ENCODE data around the gene BPIFB1. TPM values are rescaled to one million over a fixed set of nuclear protein-coding genes. Genes with fewer than 3 reads are reported as not detected.

Gene BPIFB1
- total RNA-seq, 1 experiment from 2014 or later, result not detected

DNA sequence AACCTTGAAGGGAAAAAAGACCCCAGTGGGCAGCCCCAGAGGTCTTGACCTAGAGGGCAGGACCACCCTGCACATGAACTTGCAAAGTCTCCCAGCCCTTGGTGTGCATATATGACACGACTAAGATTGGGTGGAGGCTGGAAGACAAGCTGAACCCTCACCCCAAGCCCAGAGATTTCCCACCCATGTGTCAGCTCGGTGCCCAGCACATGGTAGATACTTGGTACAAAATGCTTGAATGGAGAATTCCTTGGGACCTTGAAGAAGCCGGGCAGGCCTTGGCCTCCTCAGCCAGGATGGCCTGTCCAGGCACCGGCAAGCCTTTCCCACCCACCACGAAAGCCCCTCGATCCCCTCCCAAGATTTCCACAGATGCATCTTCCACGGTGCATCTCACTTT lies 50.6 kb downstream of the BPIFB1 start:
- no peak for DNase-seq
- H3K9me3 ChIP-seq, result no peaks in the 10 kb centered on the region
- H3K27me3 ChIP-seq, result no peaks in the 10 kb centered on the region
- no peak overlapping the region for H3K4me3 ChIP-seq
- no peaks in the 10 kb centered on the region for H3K36me3 ChIP-seq

DNA sequence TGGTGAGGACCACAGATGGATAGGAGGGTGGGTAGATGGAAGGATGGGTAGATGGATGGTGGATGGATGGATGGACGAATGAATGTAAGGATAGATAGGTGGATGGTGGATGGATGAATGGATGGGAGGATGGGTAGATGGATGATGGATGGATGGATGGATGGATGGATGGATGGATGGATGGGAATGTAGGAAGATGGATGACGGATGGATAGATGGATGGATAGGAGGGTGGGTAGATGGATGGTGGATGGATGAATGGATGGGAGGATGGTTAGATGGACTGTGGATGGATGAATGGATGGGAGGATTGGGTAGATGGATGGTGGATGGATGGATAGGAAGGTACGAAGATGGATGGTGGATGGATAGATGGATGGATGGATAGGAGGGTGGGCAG lies 51.1 kb downstream of the BPIFB1 start:
- no peaks in the 10 kb centered on the region for H3K9me3 ChIP-seq
- H3K36me3 ChIP-seq, result no peaks in the 10 kb centered on the region
- no peak for DNase-seq
- no peaks in the 10 kb centered on the region for H3K27me3 ChIP-seq
- H3K4me3 ChIP-seq, result no peak overlapping the region

DNA sequence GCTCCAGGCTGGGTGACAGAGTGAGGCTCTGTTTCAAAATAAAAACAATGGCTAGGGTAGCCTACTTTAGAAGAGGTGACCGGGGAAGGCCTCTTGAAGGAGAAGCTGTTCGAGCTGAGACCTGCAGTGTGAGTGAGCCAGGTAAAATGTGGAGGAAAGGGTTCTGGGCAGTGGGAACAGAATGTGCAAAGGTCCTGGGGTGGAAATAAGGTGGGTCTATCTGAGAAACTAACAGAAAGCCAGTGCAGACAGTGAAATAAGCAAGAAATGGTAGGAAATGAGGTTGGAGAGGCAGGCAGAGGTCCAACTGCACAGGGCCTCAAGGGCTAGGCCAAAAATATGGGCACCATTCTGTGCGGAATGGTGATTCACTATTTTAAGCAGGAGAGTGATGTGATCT lies 53.4 kb downstream of the BPIFB1 start:
- Histone ChIP-seq H3K9me3 (no peaks in the 10 kb centered on the region), H3K27me3 (no peaks in the 10 kb centered on the region), H3K36me3 (no peaks in the 10 kb centered on the region), H3K4me3 (no peak overlapping the region)
- no peak for DNase-seq

DNA sequence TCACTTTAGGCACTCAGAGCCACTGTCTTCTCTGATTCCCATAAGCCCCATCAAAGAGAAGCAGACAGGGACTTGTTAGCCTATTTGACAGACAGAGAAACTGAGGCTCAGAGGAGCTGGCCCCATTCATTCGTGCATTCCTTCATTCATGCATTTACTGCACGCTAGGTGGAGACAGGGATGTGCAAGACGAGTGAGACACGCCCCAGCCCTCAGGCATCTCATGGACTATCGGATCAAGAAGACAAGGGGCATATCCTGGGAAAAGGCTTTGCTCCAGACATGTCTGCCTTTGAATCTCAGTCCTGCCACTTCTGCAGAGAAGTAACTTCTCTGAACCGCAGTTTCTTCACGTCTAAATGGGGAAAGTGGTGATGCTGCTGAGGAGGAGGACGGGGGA lies 54.1 kb downstream of the BPIFB1 start:
- Histone ChIP-seq H3K9me3 (no peaks in the 10 kb centered on the region), H3K36me3 (no peaks in the 10 kb centered on the region), H3K4me3 (no peak overlapping the region), H3K27me3 (no peaks in the 10 kb centered on the region)
- DNase-seq, result no peak

DNA sequence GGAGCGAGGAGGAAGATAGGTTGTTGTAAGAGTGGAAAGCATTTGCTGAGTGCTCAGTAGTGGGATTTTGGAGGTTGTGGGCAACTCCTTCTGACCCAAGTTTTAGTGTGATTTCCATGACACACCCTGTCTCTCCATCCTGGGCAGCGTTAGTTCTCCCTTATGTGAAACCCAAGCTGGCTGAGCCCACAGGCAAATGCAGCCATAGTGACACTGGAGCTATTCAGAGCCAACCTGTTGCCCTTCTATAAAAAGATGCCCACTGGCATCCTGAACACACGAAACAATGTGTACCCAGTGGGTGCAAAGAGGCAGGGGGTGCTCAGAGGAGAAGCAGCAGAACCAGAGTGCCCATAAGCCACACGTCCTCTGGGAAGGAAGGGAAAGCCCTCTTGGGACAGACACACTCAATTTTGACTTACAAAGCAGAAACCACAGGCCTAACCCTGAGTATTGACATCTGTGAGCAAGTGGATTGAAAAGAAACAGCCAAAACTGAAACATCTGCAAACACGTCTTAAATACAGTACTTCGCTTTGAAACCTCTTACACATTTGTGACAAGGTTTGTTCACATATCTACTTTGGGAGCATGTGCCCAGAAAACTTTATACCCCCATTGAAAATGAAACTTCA lies 54.6 kb downstream of the BPIFB1 start:
- Histone ChIP-seq H3K36me3 (no peaks in the 10 kb centered on the region), H3K27me3 (no peaks in the 10 kb centered on the region), H3K9me3 (no peaks in the 10 kb centered on the region), H3K4me3 (no peak overlapping the region)
- DNase-seq, result no peak

DNA sequence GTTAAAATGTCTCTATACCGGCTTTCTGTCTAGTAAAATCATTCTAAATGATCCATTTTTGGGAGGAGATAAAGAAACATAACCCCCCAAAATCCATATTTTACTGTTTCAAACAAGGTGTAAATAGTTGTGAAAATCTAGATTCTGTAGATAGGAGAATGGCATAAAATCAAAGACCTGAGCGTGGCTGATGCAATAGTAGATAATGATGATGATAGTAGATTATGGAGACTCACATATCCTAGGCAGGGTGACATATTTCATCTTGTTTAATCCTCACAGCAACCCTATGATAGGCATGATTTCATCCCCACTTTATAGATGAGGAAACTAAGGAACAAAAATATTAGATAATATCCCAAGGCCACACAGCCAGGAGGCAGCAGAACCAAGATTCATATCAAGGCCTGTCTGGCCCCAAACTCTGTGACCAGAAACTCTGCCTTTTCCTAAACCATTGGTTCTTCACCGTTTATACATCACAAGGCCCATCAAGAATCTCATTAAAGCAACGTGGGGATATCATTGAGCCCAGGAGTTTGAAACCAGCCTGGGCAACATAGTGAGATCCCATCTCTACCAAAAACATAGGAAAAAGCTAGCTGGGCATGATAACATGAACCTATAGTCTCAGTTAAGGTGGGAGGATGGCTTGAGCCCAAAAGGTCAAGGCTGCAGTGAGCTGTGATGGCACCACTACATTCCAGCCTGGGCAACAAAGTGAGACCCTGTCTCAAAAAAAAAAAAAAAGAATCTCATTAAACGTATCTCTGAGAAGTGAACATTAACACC lies 55.6 kb downstream of the BPIFB1 start:
- Histone ChIP-seq H3K9me3 (no peaks in the 10 kb centered on the region), H3K36me3 (no peaks in the 10 kb centered on the region)

DNA sequence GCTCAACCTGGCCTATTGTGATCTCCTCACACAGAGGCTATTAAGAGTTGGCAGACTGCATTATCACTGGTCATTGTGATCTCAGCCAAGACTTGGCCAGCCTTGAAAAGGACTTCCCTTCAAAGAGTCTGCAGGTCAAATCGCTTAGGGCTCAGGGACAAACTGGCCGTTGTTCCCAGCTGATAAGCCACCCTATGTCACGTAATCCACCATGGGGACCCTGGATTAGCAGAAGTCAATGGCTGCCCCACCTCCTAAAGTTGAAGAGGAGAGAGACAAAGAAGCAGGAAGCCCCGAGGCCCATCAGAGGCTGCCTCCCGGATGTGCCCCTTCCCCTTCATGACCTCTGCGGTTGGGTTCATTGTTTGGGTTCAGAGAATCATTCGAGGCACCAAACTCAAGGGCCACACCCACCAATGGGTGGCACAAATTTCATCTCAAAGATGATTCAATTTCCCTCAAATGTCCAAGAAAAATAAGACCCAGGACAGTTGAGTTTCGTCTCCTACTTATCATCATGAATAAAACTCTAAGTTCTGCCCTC lies 56.6 kb downstream of the BPIFB1 start:
- H3K4me3 ChIP-seq, result no peak overlapping the region

More for the DNA sequence above, 55.6 kb downstream of the BPIFB1 start:
- Histone ChIP-seq H3K27me3 (no peaks in the 10 kb centered on the region), H3K4me3 (no peak overlapping the region)
- DNase-seq, result no peak

DNA sequence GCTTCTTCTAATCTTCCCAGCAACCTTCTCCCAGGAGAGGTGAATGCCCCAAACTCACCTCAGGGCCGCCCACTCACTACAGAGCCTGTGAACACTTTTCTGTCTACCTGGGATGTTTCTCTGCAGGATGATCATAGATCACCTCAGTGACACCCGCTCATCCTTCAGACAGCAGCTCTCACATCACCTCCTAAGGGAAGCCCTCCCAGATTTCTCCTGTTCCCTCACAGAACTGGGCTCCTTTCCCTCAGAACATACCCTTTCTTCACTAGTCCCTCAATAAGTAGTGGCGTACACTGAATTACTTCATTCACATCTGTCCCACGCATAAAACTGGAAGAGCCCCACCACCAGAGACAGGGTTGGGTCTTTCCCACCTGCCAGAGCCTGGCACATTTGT lies 60.5 kb downstream of the BPIFB1 start:
- Histone ChIP-seq H3K4me3 (no peak overlapping the region), H3K36me3 (no peaks in the 10 kb centered on the region), H3K9me3 (no peaks in the 10 kb centered on the region), H3K27me3 (no peaks in the 10 kb centered on the region)
- no peak for DNase-seq

More for the DNA sequence above, 56.6 kb downstream of the BPIFB1 start:
- no peak for DNase-seq
- Histone ChIP-seq H3K36me3 (no peaks in the 10 kb centered on the region), H3K27me3 (no peaks in the 10 kb centered on the region), H3K9me3 (no peaks in the 10 kb centered on the region)

DNA sequence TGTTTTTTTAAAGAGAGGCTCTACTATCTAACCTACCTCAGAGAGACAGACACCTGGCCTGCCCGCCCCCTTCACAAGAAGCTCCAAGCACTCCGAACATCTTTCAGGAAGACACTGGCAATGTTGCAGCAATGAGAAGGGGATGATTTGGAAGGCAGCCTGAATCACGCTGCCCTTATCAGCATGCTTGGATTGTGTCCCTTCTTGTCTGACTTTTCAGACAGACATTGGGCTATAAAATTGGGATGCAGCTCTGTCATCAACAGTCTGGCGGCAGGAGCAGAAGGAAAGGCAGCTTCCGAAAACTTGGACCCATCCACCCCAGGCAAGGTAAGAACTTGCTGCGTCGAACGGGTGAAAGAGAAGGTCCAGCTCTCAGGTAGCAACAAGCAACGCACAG lies 62.3 kb downstream of the BPIFB1 start:
- Histone ChIP-seq H3K36me3 (no peaks in the 10 kb centered on the region), H3K4me3 (no peak overlapping the region), H3K27me3 (no peaks in the 10 kb centered on the region), H3K9me3 (no peaks in the 10 kb centered on the region)
- DNase-seq, result no peak

DNA sequence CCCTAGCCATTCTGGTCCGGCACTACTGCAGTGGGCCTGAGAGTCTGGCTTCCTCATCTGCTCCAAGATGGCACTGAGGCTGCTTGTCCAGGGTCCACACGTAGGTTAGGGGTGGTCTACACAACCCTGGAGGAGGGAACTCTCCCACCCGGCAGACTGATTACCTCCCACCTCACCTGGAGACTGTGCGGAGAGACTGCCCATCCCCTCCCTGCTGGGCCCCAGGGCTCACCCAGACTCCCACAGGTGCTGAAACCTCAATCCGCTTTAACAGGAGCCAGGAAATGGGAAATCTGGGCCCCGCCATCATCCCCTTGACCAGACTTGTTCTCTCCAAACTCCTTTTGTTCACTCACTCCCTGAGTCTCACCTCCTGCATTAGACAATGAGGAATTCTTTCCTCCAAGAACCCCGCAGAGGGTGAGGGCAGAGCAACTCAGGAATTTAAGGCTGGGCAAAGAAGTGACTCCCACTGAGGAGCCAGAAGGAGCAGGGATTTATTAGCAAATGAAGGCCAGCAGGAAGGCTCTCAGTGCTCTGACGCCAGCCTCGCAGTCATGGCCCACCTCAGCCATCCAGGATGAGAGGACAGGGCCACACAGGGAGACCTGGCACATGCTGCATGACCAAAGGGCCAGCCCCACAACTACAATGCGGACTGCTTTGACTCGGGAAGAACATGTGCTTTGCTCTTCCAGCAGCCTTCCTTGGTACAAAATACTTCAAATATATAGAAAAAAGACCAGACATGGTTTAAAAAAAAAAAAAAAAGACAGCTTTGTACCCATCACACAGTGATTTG lies 65.3 kb downstream of the BPIFB1 start:
- no peak overlapping the region for H3K4me3 ChIP-seq
- no peaks in the 10 kb centered on the region for H3K9me3 ChIP-seq
- no peak for DNase-seq
- no peaks in the 10 kb centered on the region for H3K36me3 ChIP-seq
- no peaks in the 10 kb centered on the region for H3K27me3 ChIP-seq

DNA sequence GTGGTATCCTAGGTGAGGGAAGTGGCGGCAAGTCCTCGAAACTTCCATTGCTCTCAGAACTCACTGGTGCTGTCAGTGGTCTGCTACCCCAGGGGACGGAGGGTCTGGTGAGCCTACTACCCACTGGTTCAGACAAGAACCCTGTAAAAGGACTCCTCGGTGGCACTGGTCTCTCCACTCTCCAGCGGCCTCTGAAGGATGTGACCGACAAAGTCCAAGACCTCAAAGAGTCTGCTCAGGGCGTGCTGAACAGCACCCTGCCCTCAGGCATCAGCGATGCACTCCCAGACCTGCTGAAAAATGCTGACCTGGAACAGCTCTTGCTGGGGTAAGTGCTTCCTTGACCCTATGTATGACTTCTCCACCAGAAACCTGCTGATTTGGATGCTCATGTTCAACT lies 66.5 kb downstream of the BPIFB1 start:
- H3K27me3 ChIP-seq, result no peaks in the 10 kb centered on the region
- no peak for DNase-seq
- H3K4me3 ChIP-seq, result no peak overlapping the region
- H3K36me3 ChIP-seq, result no peaks in the 10 kb centered on the region
- H3K9me3 ChIP-seq, result no peaks in the 10 kb centered on the region

DNA sequence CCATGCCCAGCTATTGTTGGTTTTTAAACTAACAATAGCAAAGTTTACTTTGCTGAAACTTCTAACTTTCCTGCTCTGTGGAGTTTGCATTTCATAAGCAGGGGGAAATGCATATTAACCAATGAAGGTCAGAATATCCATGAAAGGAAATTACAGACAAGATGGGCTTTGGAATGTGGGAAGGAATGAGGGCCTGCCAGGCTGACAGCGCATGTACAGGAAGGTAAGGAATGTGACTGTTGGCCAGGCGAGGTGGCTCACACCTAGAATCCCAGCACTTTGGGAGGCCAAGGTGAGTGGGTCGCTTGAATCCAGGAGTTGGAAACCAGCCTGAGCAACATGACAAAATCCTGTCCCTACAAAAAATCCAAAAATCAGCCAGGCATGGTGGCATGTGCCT lies 68.7 kb downstream of the BPIFB1 start:
- H3K36me3 ChIP-seq, result no peaks in the 10 kb centered on the region
- no peak overlapping the region for H3K4me3 ChIP-seq
- DNase-seq, result no peak
- no peaks in the 10 kb centered on the region for H3K27me3 ChIP-seq
- no peaks in the 10 kb centered on the region for H3K9me3 ChIP-seq

DNA sequence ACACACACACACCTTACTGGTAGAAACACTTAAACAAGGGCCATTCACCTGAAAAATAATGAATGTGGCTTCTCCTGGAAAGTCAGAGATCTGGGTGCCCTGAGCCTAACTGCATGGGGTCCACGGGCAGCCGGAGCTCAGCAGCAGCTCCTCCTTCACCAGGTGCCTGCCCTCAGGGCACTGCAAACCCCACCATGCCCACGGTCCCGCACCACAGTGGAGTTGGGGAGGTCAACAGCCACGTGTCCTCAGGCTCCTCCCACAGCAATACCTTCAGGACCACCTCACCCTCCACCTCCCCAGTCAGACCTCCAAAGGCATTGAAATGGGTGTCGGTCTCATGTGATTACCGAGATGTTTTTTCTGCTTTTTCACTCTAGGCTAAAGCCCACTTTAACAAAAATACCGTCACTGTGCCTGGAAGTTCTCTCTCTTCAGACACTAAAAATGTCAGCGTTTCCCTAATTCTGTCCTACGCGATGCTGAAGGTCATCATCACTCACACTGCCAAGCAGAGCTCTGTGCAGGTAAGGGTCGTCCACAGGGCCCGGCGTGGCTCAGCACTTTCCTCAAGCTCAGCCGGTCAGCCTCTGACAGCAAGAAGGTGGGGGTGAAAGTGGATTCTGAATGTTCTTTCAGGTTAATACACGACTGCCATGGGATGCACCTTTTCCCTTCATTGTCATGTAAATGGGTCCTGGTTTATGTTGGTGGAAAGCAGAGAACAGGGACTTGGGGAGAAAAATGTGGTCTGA lies 69.4 kb downstream of the BPIFB1 start:
- Histone ChIP-seq H3K9me3 (no peaks in the 10 kb centered on the region), H3K36me3 (no peaks in the 10 kb centered on the region), H3K27me3 (no peaks in the 10 kb centered on the region), H3K4me3 (no peak overlapping the region)
- no peak for DNase-seq

DNA sequence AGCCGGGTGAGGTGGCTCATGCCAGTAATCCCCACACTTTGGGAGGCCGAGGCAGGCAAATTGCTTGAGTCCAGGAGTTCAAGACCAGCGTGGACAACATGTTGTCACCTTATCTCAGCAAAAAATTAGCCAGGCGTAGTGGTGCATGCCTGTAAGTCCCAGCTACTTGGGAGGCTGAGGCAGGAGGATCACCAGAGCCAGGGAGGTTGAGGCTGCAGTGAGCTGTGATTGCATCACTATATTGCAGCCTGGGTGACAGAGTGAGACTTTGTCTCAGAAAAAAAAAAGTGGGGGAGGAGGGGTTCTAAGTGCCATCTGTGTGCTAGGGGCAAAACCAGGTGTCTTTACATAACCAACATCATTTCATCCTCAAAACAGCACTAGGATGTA lies 70.0 kb downstream of the BPIFB1 start:
- Histone ChIP-seq H3K9me3 (no peaks in the 10 kb centered on the region), H3K36me3 (no peaks in the 10 kb centered on the region), H3K4me3 (no peak overlapping the region), H3K27me3 (no peaks in the 10 kb centered on the region)
- DNase-seq, result no peak
